Measurements from ENCODE around the gene SGCE.
"Not testable (repeated sequence)": the region's sequence is repeated elsewhere in the genome, so short reads cannot be mapped to it uniquely, and the experiment has no call there.

SGCE gene

DNA sequence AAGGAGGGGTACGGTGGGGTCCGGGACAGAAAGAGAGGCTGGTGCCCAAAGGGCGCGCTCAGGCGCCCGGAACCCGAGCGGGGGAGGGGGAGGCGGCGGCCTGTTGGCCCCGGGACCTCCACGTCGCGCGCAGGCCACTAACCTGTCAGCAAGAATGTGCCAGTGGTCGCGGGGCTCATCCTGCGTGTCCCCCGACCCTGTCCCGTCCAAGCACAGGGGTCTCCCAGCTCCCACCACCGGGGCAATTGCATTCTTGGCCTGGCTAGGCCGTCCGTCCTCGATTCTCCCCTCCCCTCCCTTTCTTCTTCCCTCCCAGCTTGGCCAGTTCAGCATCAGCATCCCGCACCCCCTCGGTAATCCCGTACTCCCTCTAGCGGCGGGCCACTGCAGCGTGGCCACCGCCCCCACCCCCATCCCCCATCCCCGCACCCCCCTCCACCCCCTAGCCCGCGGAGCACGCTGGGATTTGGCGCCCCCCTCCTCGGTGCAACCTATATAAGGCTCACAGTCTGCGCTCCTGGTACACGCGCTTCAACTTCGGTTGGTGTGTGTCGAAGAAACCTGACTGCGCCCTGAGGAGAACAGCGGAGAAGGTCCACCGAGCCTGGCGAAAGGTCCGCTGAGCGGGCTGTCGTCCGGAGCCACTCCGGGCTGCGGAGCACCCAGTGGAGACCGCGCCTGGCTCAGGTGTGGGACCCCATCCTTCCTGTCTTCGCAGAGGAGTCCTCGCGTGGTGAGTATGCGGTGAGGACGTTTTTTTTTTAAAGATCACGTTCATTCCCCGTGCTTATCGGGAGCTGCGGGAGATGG is at the start of gene SGCE:
Gene SGCE (minus strand): TSS at position 286 of the 810 bp plus-strand sequence. CDS start 35 bp downstream, at position 251.
- Histone ChIP-seq H3K4me3 (ENCODE audit: low read depth in 1 of 2, low read length in 2 of 2) (peak within 1 kb of the TSS; percentile 47 to 82), H3K27me3 (ENCODE audit: control insufficient read depth in 1 of 2, insufficient read depth in 2 of 2, low read length in 2 of 2) (no peaks in the 10 kb centered on the region), H3K4me1 (ENCODE audit: insufficient read depth, low read length) (peaks cover 10% of the 10 kb centered on the region), H3K9me3 (ENCODE audit: low read length) (no peaks in the 10 kb centered on the region), H3K27ac (ENCODE audit: low read depth, low read length) (peak within 1 kb of the TSS; percentile 84), H3K36me3 (ENCODE audit: insufficient read depth, low read length) (no peaks in the 10 kb centered on the region), H3K9ac (ENCODE audit: low read length) (peak within 1 kb of the TSS; percentile 70)

DNA sequence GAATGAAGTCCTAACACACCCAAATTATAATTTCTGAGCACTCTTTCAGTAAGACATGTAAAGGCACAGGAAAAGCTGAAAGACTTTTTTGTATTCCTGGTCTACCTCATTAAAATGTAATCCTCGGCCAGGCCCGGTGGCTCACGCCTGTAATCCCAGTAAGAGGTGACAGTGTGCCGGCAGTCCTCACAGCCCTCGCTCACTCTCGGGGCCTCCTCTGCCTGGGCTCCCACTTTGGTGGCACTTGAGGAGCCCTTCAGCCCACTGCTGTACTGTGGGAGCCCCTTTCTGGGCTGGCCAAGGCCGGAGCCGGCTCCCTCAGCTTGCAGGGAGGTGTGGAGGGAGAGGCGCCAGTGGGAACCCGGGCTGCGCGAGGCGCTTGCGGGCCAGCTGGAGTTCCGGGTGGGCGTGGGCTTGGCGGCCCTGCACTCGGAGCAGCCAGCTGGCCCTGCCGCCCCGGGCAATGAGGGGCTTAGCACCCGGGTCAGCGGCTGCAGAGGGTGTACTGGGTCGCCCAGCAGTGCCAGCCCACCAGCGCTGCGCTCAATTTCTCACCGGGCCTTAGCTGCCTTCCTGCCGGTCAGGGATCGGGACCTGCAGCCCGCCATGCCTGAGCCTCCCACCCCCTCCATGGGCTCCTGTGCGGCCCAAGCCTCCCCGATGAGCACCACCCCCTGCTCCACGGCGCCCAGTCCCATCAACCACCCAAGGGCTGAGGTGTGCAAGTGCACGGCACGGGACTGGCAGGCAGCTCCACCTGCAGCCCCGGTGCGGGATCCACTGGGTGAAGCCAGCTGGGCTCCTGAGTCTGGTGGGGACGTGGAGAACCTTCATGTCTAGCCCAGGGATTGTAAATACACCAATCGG is 49.5 kb upstream of the SGCE start:
- H3K27ac ChIP-seq (ENCODE audit: low read depth, low read length); H3K4me1 ChIP-seq (ENCODE audit: insufficient read depth, low read length); H3K9me3 ChIP-seq (ENCODE audit: low read length); H3K9ac ChIP-seq (ENCODE audit: low read length); H3K4me3 ChIP-seq (ENCODE audit: low read depth in 1 of 2, low read length in 2 of 2); H3K27me3 ChIP-seq (ENCODE audit: control insufficient read depth in 1 of 2, insufficient read depth in 2 of 2, low read length in 2 of 2); H3K36me3 ChIP-seq (ENCODE audit: insufficient read depth, low read length): not testable (repeated sequence)

DNA sequence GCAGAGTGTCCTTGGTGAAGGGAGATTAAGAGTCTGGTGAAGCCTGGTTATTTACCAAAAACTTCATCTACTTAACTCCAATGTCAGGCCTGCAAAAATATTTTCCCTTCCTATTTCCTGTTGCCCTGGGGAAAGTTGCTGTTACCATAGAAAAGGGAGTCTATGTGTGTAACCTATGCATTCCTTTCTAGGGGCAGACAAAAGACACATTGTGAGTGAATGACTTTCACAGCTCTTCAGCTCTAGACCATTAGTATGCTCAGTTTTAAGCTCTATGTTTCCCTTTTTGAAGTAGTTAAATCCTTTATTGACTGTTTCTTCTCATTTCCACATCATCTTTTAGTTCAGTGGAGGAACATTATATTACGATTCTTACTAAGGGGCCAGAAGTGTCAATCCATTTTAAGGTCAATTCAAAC is 45.6 kb upstream of the SGCE start:
- Histone ChIP-seq H3K27ac (ENCODE audit: low read depth, low read length) (no peak overlapping the region), H3K27me3 (ENCODE audit: control insufficient read depth in 1 of 2, insufficient read depth in 2 of 2, low read length in 2 of 2) (no peaks in the 10 kb centered on the region), H3K36me3 (ENCODE audit: insufficient read depth, low read length) (no peaks in the 10 kb centered on the region), H3K4me3 (ENCODE audit: low read depth in 1 of 2, low read length in 2 of 2) (no peak overlapping the region), H3K9ac (ENCODE audit: low read length) (no peak overlapping the region), H3K4me1 (ENCODE audit: insufficient read depth, low read length) (no peaks in the 10 kb centered on the region), H3K9me3 (ENCODE audit: low read length) (no peaks in the 10 kb centered on the region)

- no peaks in the 10 kb centered on the region for H3K9me3 ChIP-seq (ENCODE audit: low read length)
- no peak overlapping the region for H3K27ac ChIP-seq (ENCODE audit: low read depth, low read length)
- no peaks in the 10 kb centered on the region for H3K27me3 ChIP-seq (ENCODE audit: control insufficient read depth in 1 of 2, insufficient read depth in 2 of 2, low read length in 2 of 2)
- no peaks in the 10 kb centered on the region for H3K36me3 ChIP-seq (ENCODE audit: insufficient read depth, low read length)
- no peaks in the 10 kb centered on the region for H3K4me1 ChIP-seq (ENCODE audit: insufficient read depth, low read length)
- no peak overlapping the region for H3K4me3 ChIP-seq (ENCODE audit: low read depth in 1 of 2, low read length in 2 of 2)
- no peak overlapping the region for H3K9ac ChIP-seq (ENCODE audit: low read length)
Measured at GRCh38 chr7:94700926-94701554, 45.1 kb upstream of the SGCE start.

- H3K4me3 ChIP-seq (ENCODE audit: low read depth in 1 of 2, low read length in 2 of 2) = no peak overlapping the region
- H3K27ac ChIP-seq (ENCODE audit: low read depth, low read length) = no peak overlapping the region
- H3K9me3 ChIP-seq (ENCODE audit: low read length) = no peaks in the 10 kb centered on the region
- H3K9ac ChIP-seq (ENCODE audit: low read length) = no peak overlapping the region
- no peaks in the 10 kb centered on the region for H3K4me1 ChIP-seq (ENCODE audit: insufficient read depth, low read length)
- H3K36me3 ChIP-seq (ENCODE audit: insufficient read depth, low read length) = no peaks in the 10 kb centered on the region
- H3K27me3 ChIP-seq (ENCODE audit: control insufficient read depth in 1 of 2, insufficient read depth in 2 of 2, low read length in 2 of 2) = no peaks in the 10 kb centered on the region
Measured at GRCh38 chr7:94698275-94698674, 42.3 kb upstream of the SGCE start.

GRCh38 chr7:94697035-94697974 is 41.4 kb upstream of the SGCE start:
- no peak overlapping the region for H3K27ac ChIP-seq (ENCODE audit: low read depth, low read length)

GRCh38 chr7:94687810-94688209 is 31.9 kb upstream of the SGCE start:
- H3K9ac ChIP-seq (ENCODE audit: low read length) = no peak overlapping the region
- no peaks in the 10 kb centered on the region for H3K4me1 ChIP-seq (ENCODE audit: insufficient read depth, low read length)
- H3K9me3 ChIP-seq (ENCODE audit: low read length) = no peaks in the 10 kb centered on the region
- H3K27ac ChIP-seq (ENCODE audit: low read depth, low read length) = no peak overlapping the region
- no peaks in the 10 kb centered on the region for H3K36me3 ChIP-seq (ENCODE audit: insufficient read depth, low read length)
- no peaks in the 10 kb centered on the region for H3K27me3 ChIP-seq (ENCODE audit: control insufficient read depth in 1 of 2, insufficient read depth in 2 of 2, low read length in 2 of 2)
- H3K4me3 ChIP-seq (ENCODE audit: low read depth in 1 of 2, low read length in 2 of 2) = no peak overlapping the region

More at GRCh38 chr7:94697035-94697974, 41.4 kb upstream of the SGCE start:
- Histone ChIP-seq H3K27me3 (ENCODE audit: control insufficient read depth in 1 of 2, insufficient read depth in 2 of 2, low read length in 2 of 2) (no peaks in the 10 kb centered on the region), H3K9me3 (ENCODE audit: low read length) (no peaks in the 10 kb centered on the region), H3K36me3 (ENCODE audit: insufficient read depth, low read length) (no peaks in the 10 kb centered on the region), H3K9ac (ENCODE audit: low read length) (no peak overlapping the region), H3K4me1 (ENCODE audit: insufficient read depth, low read length) (no peaks in the 10 kb centered on the region), H3K4me3 (ENCODE audit: low read depth in 1 of 2, low read length in 2 of 2) (no peak overlapping the region)

- Histone ChIP-seq H3K4me1 (ENCODE audit: insufficient read depth, low read length) (no peaks in the 10 kb centered on the region), H3K27ac (ENCODE audit: low read depth, low read length) (no peak overlapping the region), H3K9me3 (ENCODE audit: low read length) (no peaks in the 10 kb centered on the region), H3K27me3 (ENCODE audit: control insufficient read depth in 1 of 2, insufficient read depth in 2 of 2, low read length in 2 of 2) (no peaks in the 10 kb centered on the region), H3K36me3 (ENCODE audit: insufficient read depth, low read length) (no peaks in the 10 kb centered on the region), H3K9ac (ENCODE audit: low read length) (no peak overlapping the region), H3K4me3 (ENCODE audit: low read depth in 1 of 2, low read length in 2 of 2) (no peak overlapping the region)
Measured at GRCh38 chr7:94687076-94687475, 31.1 kb upstream of the SGCE start.

DNA sequence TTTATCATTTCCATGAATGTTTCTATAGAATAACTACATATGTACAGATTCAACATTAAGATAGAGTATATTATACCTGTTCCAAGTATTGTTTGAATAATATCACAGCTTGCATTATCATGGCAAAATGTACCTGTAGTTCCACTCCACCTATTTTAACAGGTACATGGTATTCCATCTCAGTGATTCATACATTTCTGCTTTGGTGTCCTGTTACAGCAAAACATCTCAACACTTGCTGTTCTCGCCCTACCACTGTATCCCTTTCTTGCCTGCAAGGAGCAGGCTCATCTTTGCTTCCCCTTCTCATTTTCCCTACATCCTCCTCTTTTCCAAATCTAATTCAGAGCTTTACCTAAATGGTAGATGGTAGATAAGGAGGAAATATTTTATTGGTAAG is 27.1 kb upstream of the SGCE start:
- no peak overlapping the region for H3K9ac ChIP-seq (ENCODE audit: low read length)
- H3K27me3 ChIP-seq (ENCODE audit: control insufficient read depth in 1 of 2, insufficient read depth in 2 of 2, low read length in 2 of 2) = no peaks in the 10 kb centered on the region
- H3K9me3 ChIP-seq (ENCODE audit: low read length) = no peaks in the 10 kb centered on the region
- no peaks in the 10 kb centered on the region for H3K4me1 ChIP-seq (ENCODE audit: insufficient read depth, low read length)
- H3K4me3 ChIP-seq (ENCODE audit: low read depth in 1 of 2, low read length in 2 of 2) = no peak overlapping the region
- H3K27ac ChIP-seq (ENCODE audit: low read depth, low read length) = no peak overlapping the region
- no peaks in the 10 kb centered on the region for H3K36me3 ChIP-seq (ENCODE audit: insufficient read depth, low read length)

DNA sequence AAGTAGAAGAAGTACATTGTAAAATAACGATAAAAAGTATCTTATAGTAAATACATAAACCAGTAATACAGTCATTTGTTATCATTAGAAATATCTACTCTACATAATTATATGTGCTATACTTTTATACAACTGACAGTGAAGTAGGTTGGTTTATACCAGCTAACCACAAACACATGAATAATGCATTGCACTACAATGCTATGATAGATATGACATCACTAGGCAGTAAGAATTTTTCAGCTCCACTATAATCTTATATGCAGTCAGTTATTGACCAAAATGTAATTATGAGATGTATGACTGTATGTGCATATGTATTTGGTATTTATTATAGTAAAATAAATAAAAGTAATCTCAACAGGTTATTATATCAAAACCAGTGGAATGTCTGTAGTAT is 23.4 kb upstream of the SGCE start:
- Histone ChIP-seq H3K27ac (ENCODE audit: low read depth, low read length) (no peak overlapping the region), H3K9me3 (ENCODE audit: low read length) (no peaks in the 10 kb centered on the region), H3K27me3 (ENCODE audit: control insufficient read depth in 1 of 2, insufficient read depth in 2 of 2, low read length in 2 of 2) (no peaks in the 10 kb centered on the region), H3K4me1 (ENCODE audit: insufficient read depth, low read length) (no peaks in the 10 kb centered on the region), H3K4me3 (ENCODE audit: low read depth in 1 of 2, low read length in 2 of 2) (no peak overlapping the region), H3K9ac (ENCODE audit: low read length) (no peak overlapping the region), H3K36me3 (ENCODE audit: insufficient read depth, low read length) (no peaks in the 10 kb centered on the region)
